ENCODE data around the gene EHBP1.

Gene EHBP1

GRCh38 chr2:62992561-62992960 lies 287.0 kb downstream of the EHBP1 start:
- no peaks in the 10 kb centered on the region for H3K27me3 ChIP-seq (ENCODE audit: insufficient read depth, low read depth)
- H3K4me3 ChIP-seq (IDR thresholded peaks at IDR 0.05; ENCODE audit: insufficient read depth, low read depth, low read length) = no peak overlapping the region
- no peak overlapping the region for H2AFZ ChIP-seq (ENCODE audit: low read depth)
- H3K27ac ChIP-seq = no peak overlapping the region
- H3K36me3 ChIP-seq (ENCODE audit: insufficient read depth) = no peaks in the 10 kb centered on the region
- no peak overlapping the region for H3K9ac ChIP-seq
- TF ChIP-seq CTCF (conservative IDR thresholded peaks at IDR 0.05; ENCODE audit: low read depth, low read length) = no peak
- H3K4me2 ChIP-seq = no peak overlapping the region
- no peaks in the 10 kb centered on the region for H4K20me1 ChIP-seq (ENCODE audit: insufficient read depth)
- no peaks in the 10 kb centered on the region for H3K79me2 ChIP-seq (ENCODE audit: insufficient read depth, low read depth)
- no peaks in the 10 kb centered on the region for H3K4me1 ChIP-seq (ENCODE audit: low read depth, poor library complexity, severe bottlenecking)

- no peaks in the 10 kb centered on the region for H3K4me1 ChIP-seq (ENCODE audit: low read depth, poor library complexity, severe bottlenecking)
These were observed 288.7 kb downstream of the EHBP1 start for GRCh38 chr2:62994206-62994605.

GRCh38 chr2:62996534-62997186 lies 291.1 kb downstream of the EHBP1 start:
- H3K36me3 ChIP-seq (ENCODE audit: insufficient read depth) = no peaks in the 10 kb centered on the region
- H3K27me3 ChIP-seq (ENCODE audit: insufficient read depth, low read depth) = no peaks in the 10 kb centered on the region
- H2AFZ ChIP-seq (ENCODE audit: low read depth) = no peak overlapping the region
- H3K9ac ChIP-seq = no peak overlapping the region
- no peaks in the 10 kb centered on the region for H4K20me1 ChIP-seq (ENCODE audit: insufficient read depth)
- no peak overlapping the region for H3K4me3 ChIP-seq (IDR thresholded peaks at IDR 0.05; ENCODE audit: insufficient read depth, low read depth, low read length)
- H3K79me2 ChIP-seq (ENCODE audit: insufficient read depth, low read depth) = no peaks in the 10 kb centered on the region
- no peaks in the 10 kb centered on the region for H3K4me1 ChIP-seq (ENCODE audit: low read depth, poor library complexity, severe bottlenecking)
- H3K4me2 ChIP-seq = no peak overlapping the region
- H3K27ac ChIP-seq = no peak overlapping the region
- no peak for TF ChIP-seq CTCF (conservative IDR thresholded peaks at IDR 0.05; ENCODE audit: low read depth, low read length)

More at GRCh38 chr2:62994206-62994605, 288.7 kb downstream of the EHBP1 start:
- Histone ChIP-seq H3K27me3 (ENCODE audit: insufficient read depth, low read depth) (no peaks in the 10 kb centered on the region), H3K36me3 (ENCODE audit: insufficient read depth) (no peaks in the 10 kb centered on the region), H3K4me3 (IDR thresholded peaks at IDR 0.05; ENCODE audit: insufficient read depth, low read depth, low read length) (no peak overlapping the region), H3K4me2 (no peak overlapping the region), H4K20me1 (ENCODE audit: insufficient read depth) (no peaks in the 10 kb centered on the region), H2AFZ (ENCODE audit: low read depth) (no peak overlapping the region), H3K27ac (no peak overlapping the region), H3K79me2 (ENCODE audit: insufficient read depth, low read depth) (no peaks in the 10 kb centered on the region), H3K9ac (no peak overlapping the region)
- TF ChIP-seq CTCF (conservative IDR thresholded peaks at IDR 0.05; ENCODE audit: low read depth, low read length) = no peak

GRCh38 chr2:62998949-62999348 lies 293.4 kb downstream of the EHBP1 start:
- Histone ChIP-seq H4K20me1 (ENCODE audit: insufficient read depth) (no peaks in the 10 kb centered on the region), H3K36me3 (ENCODE audit: insufficient read depth) (no peaks in the 10 kb centered on the region), H3K27ac (no peak overlapping the region)

More at GRCh38 chr2:62998949-62999348, 293.4 kb downstream of the EHBP1 start:
- Histone ChIP-seq H3K4me2 (no peak overlapping the region), H3K27me3 (ENCODE audit: insufficient read depth, low read depth) (no peaks in the 10 kb centered on the region), H3K4me1 (ENCODE audit: low read depth, poor library complexity, severe bottlenecking) (no peaks in the 10 kb centered on the region), H2AFZ (ENCODE audit: low read depth) (no peak overlapping the region), H3K79me2 (ENCODE audit: insufficient read depth, low read depth) (no peaks in the 10 kb centered on the region), H3K4me3 (IDR thresholded peaks at IDR 0.05; ENCODE audit: insufficient read depth, low read depth, low read length) (no peak overlapping the region), H3K9ac (no peak overlapping the region)
- no peak for TF ChIP-seq CTCF (conservative IDR thresholded peaks at IDR 0.05; ENCODE audit: low read depth, low read length)

Measured in KMS-11 (cell line).